Mucosa of stomach (tissue), 1 donor: Measurements from ENCODE around the gene SLC12A5.

ENCODE experiments used
- H3K27me3 ChIP-seq: one replicate; pipeline ENCODE4 v1.7.0; 2013; ENCODE audit warnings: mild to moderate bottlenecking, low read length; ENCODE audit not compliant: control insufficient read depth, insufficient read depth
- H3K36me3 ChIP-seq: one replicate; pipeline ENCODE4 v1.7.0; 2013; ENCODE audit warnings: low read length; ENCODE audit not compliant: control insufficient read depth, insufficient read depth
- H3K4me1 ChIP-seq: one replicate; pipeline ENCODE4 v1.7.0; 2013; ENCODE audit warnings: mild to moderate bottlenecking, low read length; ENCODE audit not compliant: control insufficient read depth, insufficient read depth
- H3K4me3 ChIP-seq: one replicate; pipeline ENCODE4 v1.7.0; 2013; ENCODE audit warnings: low read length
- H3K9ac ChIP-seq: one replicate; pipeline ENCODE4 v1.7.0; 2013; ENCODE audit warnings: mild to moderate bottlenecking, low read length, moderate library complexity
- H3K9me3 ChIP-seq: one replicate; pipeline ENCODE4 v1.7.0; 2013; ENCODE audit warnings: mild to moderate bottlenecking, low read length, moderate library complexity; ENCODE audit not compliant: control insufficient read depth
- donor health status: Pancreatic carcinoma.

Gene SLC12A5

DNA sequence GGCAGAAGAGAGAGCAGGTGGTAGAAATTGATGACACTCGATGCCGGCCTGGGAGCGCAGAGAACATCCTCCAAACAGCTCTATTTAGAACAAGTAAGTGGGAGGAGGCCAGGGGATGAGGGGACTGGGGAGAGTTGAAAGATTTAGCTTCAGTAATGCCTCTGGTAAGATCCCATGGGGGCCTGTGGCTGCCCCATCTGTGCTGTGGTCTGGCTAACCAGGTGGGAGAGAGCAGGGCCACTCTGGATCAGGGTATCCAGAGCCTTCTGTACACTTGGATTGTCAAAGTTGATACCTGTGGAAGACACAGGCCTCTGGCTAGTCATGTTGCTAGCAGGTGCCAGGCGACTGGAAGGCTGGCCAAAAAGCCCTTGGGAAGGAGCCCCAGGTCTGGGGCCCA, 33.1 kb downstream of the SLC12A5 start:
- Histone ChIP-seq H3K36me3 (peaks cover 12% of the 10 kb centered on the region), H3K27me3 (peaks cover 23% of the 10 kb centered on the region), H3K4me1 (peaks cover 22% of the 10 kb centered on the region), H3K9me3 (no peaks in the 10 kb centered on the region), H3K4me3 (no peak overlapping the region), H3K9ac (no peak overlapping the region)

DNA sequence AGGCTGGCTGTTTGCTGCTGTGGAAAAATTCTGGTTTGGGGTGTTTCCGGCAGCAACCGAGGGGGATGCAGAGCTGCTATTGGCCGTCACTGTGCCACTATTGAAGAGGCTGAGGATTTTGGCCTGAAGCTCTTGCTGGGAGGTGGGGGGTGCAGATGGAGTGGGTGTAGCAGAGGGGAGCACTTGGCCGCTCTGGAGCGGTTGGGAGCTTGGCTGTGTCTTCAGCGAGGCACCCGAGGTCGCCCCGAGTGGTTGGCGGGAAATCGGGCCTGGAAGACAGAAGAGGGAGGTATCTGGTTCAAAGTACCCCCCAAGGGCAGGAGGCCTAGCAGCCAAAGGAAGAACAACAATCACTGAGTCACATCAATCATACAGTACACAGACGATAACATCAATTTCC, 33.6 kb downstream of the SLC12A5 start:
- peaks cover 12% of the 10 kb centered on the region for H3K36me3 ChIP-seq
- peaks cover 18% of the 10 kb centered on the region for H3K27me3 ChIP-seq
- H3K4me3 ChIP-seq = no peak overlapping the region
- no peak overlapping the region for H3K9ac ChIP-seq
- H3K4me1 ChIP-seq = peaks cover 17% of the 10 kb centered on the region
- H3K9me3 ChIP-seq = no peaks in the 10 kb centered on the region

DNA sequence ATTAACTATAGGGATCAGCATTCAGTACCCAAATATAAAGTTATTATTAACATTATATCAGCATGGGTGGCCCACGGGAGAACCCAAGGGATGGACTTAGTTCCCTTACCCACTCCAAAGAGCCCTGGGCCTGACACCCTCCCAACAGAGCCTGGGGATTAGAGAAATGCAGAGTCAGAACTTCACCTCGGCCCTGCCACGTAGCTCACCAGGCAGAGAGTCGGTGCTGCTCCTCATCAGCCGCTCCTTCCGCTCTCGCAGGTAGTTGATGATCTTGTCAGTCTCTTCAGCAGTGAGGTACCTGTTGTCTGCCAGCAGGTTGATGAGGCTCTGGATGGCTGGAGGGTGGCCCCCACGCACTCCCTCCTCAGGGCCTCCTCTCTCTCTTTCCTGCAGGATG, 34.1 kb downstream of the SLC12A5 start:
- Histone ChIP-seq H3K4me1 (peaks cover 13% of the 10 kb centered on the region), H3K4me3 (no peak overlapping the region), H3K27me3 (peaks cover 13% of the 10 kb centered on the region), H3K9ac (no peak overlapping the region), H3K36me3 (peaks cover 12% of the 10 kb centered on the region), H3K9me3 (no peaks in the 10 kb centered on the region)

DNA sequence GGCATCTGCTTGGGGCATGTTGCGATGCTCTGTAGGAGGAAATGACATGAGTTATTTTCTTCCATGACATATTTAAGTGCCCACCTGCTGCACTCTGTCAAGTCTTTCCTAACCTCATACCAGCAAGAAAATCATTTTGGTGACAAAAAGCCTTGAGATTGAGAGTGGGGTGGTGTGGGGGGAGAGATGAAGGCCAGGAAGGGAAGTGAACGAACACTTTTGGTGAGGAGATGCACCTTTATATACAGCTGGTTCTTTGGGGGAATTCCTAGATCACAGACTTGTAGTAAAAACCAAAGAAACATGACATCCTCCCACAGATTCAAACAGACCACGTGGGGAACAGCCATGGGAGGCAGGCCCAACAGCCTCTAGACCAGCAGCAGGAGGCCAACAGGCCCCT, 34.6 kb downstream of the SLC12A5 start:
- Histone ChIP-seq H3K27me3 (peaks cover 8% of the 10 kb centered on the region), H3K4me3 (no peak overlapping the region), H3K9ac (no peak overlapping the region), H3K4me1 (peaks cover 8% of the 10 kb centered on the region), H3K9me3 (no peaks in the 10 kb centered on the region), H3K36me3 (peaks cover 12% of the 10 kb centered on the region)

DNA sequence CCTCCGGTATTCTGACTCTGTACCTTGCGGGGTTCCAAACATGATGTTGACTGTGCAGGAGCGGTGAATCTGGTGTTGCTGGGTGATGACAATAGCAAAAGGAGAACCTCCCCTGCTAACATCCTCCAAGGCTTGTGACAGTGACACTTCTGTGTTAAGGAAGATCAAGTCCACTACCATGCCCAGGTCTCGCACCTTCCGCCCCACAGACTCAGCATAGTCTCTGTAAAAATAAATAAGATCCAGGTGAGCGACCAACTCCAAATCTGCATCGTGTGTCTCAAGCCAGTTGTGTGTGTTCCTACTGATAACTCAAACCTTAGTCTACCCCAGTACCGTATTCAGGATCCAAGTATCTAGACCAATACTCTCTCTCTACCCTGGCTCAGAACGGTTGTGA, 36.0 kb downstream of the SLC12A5 start:
- Histone ChIP-seq H3K4me3 (no peak overlapping the region), H3K9ac (no peak overlapping the region), H3K9me3 (no peaks in the 10 kb centered on the region), H3K27me3 (no peaks in the 10 kb centered on the region), H3K36me3 (peaks cover 12% of the 10 kb centered on the region), H3K4me1 (no peaks in the 10 kb centered on the region)

DNA sequence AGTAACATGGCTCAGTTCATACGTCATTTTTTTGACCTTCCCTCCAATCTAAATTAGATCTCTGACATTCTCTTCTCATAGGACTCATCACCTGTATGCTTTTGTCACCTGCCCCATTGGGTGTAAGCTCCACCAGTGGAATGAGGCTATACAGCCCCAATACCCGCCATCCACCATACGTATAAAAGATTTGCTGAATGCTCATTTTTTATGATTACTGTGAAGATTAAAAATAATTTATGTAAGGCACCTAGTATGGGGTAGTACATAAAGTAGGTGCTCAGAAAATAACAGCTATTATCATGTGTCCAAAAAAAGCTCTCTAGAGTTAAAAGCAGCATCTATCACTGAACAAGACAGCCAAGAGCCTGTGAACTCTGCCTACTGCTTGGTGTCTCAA, 36.7 kb downstream of the SLC12A5 start:
- H3K27me3 ChIP-seq = no peaks in the 10 kb centered on the region
- H3K4me3 ChIP-seq = no peak overlapping the region
- no peaks in the 10 kb centered on the region for H3K9me3 ChIP-seq
- no peaks in the 10 kb centered on the region for H3K4me1 ChIP-seq
- peaks cover 12% of the 10 kb centered on the region for H3K36me3 ChIP-seq
- no peak overlapping the region for H3K9ac ChIP-seq

DNA sequence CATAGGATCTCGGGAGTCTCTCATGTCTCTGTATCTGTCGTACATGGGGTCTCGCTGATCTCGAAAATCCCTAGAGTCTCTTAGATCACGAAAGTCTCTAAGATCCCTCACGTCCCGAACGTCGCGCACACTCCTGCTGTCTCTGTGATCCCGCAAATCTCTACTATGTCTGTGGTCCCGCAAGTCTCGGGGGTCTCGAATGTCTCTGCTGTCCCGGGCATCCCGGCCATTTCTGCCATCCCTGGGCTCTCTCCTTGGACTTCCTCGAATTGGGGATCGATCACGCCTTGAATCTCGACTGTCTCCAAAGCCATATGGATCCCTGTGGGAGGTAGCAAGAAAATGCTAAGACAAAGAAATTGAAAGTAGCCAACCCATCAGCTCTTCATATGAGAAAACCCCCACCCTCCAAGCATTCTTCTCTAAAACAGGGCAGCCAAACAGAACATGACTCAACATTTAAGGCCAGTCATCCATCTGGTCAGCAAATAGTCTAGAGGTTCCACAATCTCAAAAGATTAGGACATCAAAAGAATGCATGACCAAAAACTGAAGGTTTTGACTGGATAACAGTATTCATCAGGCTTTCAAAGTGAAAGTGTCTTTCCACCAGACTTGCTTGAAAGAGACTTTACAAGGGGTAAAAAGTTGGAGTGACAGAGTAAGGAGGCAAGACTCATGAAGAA, 41.3 kb downstream of the SLC12A5 start:
- Histone ChIP-seq H3K27me3 (no peaks in the 10 kb centered on the region), H3K36me3 (peaks cover 5% of the 10 kb centered on the region), H3K4me1 (no peaks in the 10 kb centered on the region), H3K9me3 (no peaks in the 10 kb centered on the region), H3K9ac (no peak overlapping the region), H3K4me3 (no peak overlapping the region)

DNA sequence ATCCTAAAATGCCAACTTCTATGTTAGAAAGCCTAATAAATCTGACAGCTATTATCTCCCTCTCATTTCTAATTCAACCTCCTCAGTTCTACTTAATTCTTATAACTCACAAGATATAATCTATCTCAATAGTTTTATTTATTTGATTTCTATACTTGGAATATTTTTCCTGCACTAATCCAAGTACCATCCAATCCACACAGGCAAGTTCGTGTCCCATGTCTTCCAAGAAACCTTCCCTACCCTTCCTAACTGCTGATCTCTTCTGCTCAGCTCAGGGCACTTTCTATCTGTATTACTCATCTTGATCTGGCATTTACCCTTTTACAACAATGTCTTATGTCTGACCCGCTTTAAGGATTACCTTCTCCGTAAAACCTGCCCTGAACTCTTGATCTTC, 42.6 kb downstream of the SLC12A5 start:
- H3K4me1 ChIP-seq = no peaks in the 10 kb centered on the region
- no peaks in the 10 kb centered on the region for H3K9me3 ChIP-seq
- H3K36me3 ChIP-seq = peaks cover under 1% of the 10 kb centered on the region
- no peaks in the 10 kb centered on the region for H3K27me3 ChIP-seq
- H3K4me3 ChIP-seq = no peak overlapping the region
- H3K9ac ChIP-seq = no peak overlapping the region

DNA sequence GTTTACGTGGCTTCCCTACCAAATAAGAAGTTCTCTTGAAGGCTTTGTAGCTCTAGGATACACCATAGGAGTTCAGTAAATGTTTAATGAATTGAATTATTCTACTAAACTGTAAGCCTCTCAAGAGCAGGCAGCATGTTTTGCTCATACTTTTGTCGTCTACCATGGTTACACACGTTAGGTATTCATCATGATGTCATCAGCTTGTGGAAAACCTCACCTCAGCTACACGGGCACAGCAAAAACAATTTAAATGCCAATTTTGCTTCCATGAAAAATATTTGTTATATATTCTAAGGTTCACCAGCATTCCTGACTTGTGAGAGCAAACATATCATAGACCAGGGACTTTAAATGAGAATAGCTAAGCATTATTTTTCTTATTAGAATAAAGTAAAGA, 44.0 kb downstream of the SLC12A5 start:
- no peak overlapping the region for H3K9ac ChIP-seq
- no peaks in the 10 kb centered on the region for H3K9me3 ChIP-seq
- no peaks in the 10 kb centered on the region for H3K36me3 ChIP-seq

DNA sequence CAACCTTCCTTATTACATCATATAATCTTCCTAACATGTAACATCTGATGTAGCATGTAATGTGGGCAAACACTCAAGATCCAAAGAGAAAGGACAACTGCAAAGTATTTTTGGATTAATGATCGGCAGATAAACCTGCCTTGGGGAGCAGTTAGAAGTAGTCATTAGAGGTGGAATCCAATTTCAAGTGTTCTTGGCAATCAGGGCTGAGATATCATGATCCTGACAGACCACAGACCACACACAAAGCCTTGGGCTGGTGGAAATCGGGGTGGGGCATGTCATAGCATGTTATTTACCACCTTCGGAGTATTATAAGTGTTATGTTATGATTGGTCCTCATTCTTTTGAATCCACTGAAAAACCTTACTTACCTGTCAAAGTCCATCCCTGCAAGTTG, 44.4 kb downstream of the SLC12A5 start:
- Histone ChIP-seq H3K36me3 (no peaks in the 10 kb centered on the region), H3K4me1 (no peaks in the 10 kb centered on the region)

More for the DNA sequence above, 44.0 kb downstream of the SLC12A5 start:
- no peaks in the 10 kb centered on the region for H3K27me3 ChIP-seq
- no peaks in the 10 kb centered on the region for H3K4me1 ChIP-seq
- no peak overlapping the region for H3K4me3 ChIP-seq

DNA sequence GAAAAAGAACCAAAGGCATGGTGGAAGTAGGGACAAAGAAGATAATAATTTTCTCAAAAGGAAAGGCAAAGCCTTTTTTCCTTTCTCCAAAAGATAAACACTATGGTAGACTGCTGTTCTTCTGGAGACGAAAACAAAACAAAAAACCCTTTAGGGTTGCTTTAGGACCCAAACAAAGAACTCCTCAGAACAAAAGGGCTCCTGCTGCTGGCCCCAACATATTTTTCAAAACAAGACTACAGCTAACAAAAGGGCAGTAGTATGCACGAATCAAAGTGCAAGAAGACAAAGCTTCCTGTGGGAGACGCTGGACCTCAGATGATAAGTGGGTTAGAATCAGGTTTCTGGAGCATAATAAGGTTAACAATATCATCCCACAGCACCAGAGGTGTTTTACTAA, 45.0 kb downstream of the SLC12A5 start:
- H3K4me1 ChIP-seq = no peaks in the 10 kb centered on the region
- no peaks in the 10 kb centered on the region for H3K9me3 ChIP-seq
- no peaks in the 10 kb centered on the region for H3K36me3 ChIP-seq
- no peak overlapping the region for H3K4me3 ChIP-seq
- H3K27me3 ChIP-seq = no peaks in the 10 kb centered on the region
- no peak overlapping the region for H3K9ac ChIP-seq

More for the DNA sequence above, 44.4 kb downstream of the SLC12A5 start:
- no peak overlapping the region for H3K4me3 ChIP-seq
- no peaks in the 10 kb centered on the region for H3K27me3 ChIP-seq
- H3K9ac ChIP-seq = no peak overlapping the region
- H3K9me3 ChIP-seq = no peaks in the 10 kb centered on the region

DNA sequence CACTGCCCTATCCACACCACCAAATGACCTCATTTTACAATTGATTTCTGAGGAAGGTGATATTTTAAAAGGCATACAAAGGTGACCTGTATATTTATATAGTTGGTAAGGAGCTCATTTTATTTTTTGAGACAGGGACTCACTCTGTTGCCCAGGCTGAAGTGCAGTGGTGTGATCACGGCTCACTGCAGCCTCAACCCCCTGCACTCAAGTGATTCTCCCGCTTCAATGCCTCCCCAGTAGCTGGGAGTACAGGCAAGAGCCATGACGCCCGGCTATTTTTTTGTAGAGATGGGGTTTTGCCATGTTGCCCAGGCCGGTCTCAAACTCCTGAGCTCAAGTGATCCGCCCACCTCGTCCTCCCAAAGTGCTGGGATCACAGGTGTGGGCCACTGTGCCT, 47.8 kb downstream of the SLC12A5 start:
- Histone ChIP-seq H3K4me3 (no peak overlapping the region), H3K36me3 (no peaks in the 10 kb centered on the region), H3K9ac (no peak overlapping the region), H3K9me3 (no peaks in the 10 kb centered on the region), H3K4me1 (no peaks in the 10 kb centered on the region), H3K27me3 (no peaks in the 10 kb centered on the region)
